SK-N-SH treated with all-trans-retinoic acid at 6 μM for 48 hours (cell line): ENCODE measurements around the gene PPY.

ENCODE experiments used
- ARNTL ChIP-seq: fragments of 450-650 bp; formaldehyde crosslinking; IDR thresholded peaks from 2 replicates; pipeline ENCODE4 v1.5.0; 2020; ENCODE audit warnings: low read depth, mild to moderate bottlenecking, moderate library complexity, borderline replicate concordance
- BACH2 ChIP-seq: fragments of 250-450 bp; sonication (Bioruptor Pico); IDR thresholded peaks from 2 replicates; pipeline ENCODE4 v1.9.0; 2021; ENCODE audit warnings: mild to moderate bottlenecking, borderline replicate concordance
- CSDC2 ChIP-seq: fragments of 250-450 bp; sonication (Bioruptor Pico); IDR thresholded peaks from 2 replicates; pipeline ENCODE4 v1.5.0; 2020; ENCODE audit warnings: mild to moderate bottlenecking, moderate library complexity
- ESRRG ChIP-seq: fragments of 250-450 bp; sonication (Bioruptor Pico); IDR thresholded peaks from 2 replicates; pipeline ENCODE4 v1.6.1; 2021; ENCODE audit warnings: mild to moderate bottlenecking
- GLIS3 ChIP-seq: fragments of 250-450 bp; sonication (Bioruptor Pico); IDR thresholded peaks from 2 replicates; pipeline ENCODE4 v1.5.0; 2020; ENCODE audit warnings: mild to moderate bottlenecking, moderate library complexity
- PATZ1 ChIP-seq: fragments of 250-450 bp; sonication (Bioruptor Pico); IDR thresholded peaks from 2 replicates; pipeline ENCODE4 v1.8.0; 2020; ENCODE audit warnings: mild to moderate bottlenecking, moderate library complexity, borderline replicate concordance
- RARB ChIP-seq: fragments of 250-450 bp; sonication (Bioruptor Pico); IDR thresholded peaks from 2 replicates; pipeline ENCODE4 v1.8.0; 2021; ENCODE audit warnings: mild to moderate bottlenecking, moderate library complexity
- SNAI2 ChIP-seq: fragments of 250-450 bp; sonication (Bioruptor Pico); IDR thresholded peaks from 2 replicates; pipeline ENCODE4 v1.5.0; 2020; ENCODE audit warnings: mild to moderate bottlenecking, moderate library complexity
- TOX ChIP-seq: fragments of 250-450 bp; sonication (Bioruptor Pico); IDR thresholded peaks from 2 replicates; pipeline ENCODE4 v1.8.0; 2021; ENCODE audit warnings: mild to moderate bottlenecking, moderate library complexity, borderline replicate concordance
- TSHZ2 ChIP-seq: fragments of 250-450 bp; sonication (Bioruptor Pico); IDR thresholded peaks from 2 replicates; pipeline ENCODE4 v1.5.0; 2020; ENCODE audit warnings: mild to moderate bottlenecking, moderate library complexity
- ZC3H10 ChIP-seq: fragments of 250-450 bp; sonication (Bioruptor Pico); IDR thresholded peaks from 2 replicates; pipeline ENCODE4 v1.5.1; 2021; ENCODE audit warnings: mild to moderate bottlenecking, moderate library complexity
- ZFP30 ChIP-seq: fragments of 450-650 bp; formaldehyde crosslinking; IDR thresholded peaks from 2 replicates; pipeline ENCODE4 v1.5.0; 2022; ENCODE audit warnings: mild to moderate bottlenecking, moderate library complexity
- ZNF8 ChIP-seq: fragments of 450-650 bp; formaldehyde crosslinking; IDR thresholded peaks from 2 replicates; pipeline ENCODE4 v1.5.0; 2020; ENCODE audit warnings: mild to moderate bottlenecking, moderate library complexity
- TF ChIP-seq, protein P1 (sequence below): fragments of 250-450 bp; sonication (Bioruptor Pico); IDR thresholded peaks from 2 replicates; pipeline ENCODE4 v1.5.1; 2021; ENCODE audit warnings: mild to moderate bottlenecking, moderate library complexity

- TF ChIP-seq PATZ1 (CRISPR knock-in tag) (no peak), ARNTL (CRISPR knock-in tag) (no peak), ZFP30 (no peak), ZC3H10 (no peak), RARB (no peak), BACH2 (CRISPR knock-in tag) (no peak), TOX (CRISPR knock-in tag) (no peak), GLIS3 (CRISPR knock-in tag) (no peak), ESRRG (no peak), SNAI2 (no peak), TSHZ2 (CRISPR knock-in tag) (no peak), CSDC2 (no peak), ZNF8 (CRISPR knock-in tag) (no peak)
- TF ChIP-seq, protein P1, sequence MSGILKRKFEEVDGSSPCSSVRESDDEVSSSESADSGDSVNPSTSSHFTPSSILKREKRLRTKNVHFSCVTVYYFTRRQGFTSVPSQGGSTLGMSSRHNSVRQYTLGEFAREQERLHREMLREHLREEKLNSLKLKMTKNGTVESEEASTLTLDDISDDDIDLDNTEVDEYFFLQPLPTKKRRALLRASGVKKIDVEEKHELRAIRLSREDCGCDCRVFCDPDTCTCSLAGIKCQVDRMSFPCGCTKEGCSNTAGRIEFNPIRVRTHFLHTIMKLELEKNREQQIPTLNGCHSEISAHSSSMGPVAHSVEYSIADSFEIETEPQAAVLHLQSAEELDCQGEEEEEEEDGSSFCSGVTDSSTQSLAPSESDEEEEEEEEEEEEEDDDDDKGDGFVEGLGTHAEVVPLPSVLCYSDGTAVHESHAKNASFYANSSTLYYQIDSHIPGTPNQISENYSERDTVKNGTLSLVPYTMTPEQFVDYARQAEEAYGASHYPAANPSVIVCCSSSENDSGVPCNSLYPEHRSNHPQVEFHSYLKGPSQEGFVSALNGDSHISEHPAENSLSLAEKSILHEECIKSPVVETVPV (CRISPR knock-in tag) = no peak
Observed at GRCh38 chr17:43988301-43988700, 46.0 kb upstream of the PPY start.
